HepG2 (cell line): ENCODE results near the gene ARHGEF12. TPM values are rescaled to one million over a fixed set of nuclear protein-coding genes. Genes with fewer than 3 reads are reported as not detected.

ENCODE experiments used
- AKAP8 ChIP-seq: sonication (generic); formaldehyde crosslinking; IDR thresholded peaks from 2 replicates; pipeline ENCODE4 v1.5.1; 2020; ENCODE audit warnings: mild to moderate bottlenecking, missing genetic modification reagents
- CCAR2 ChIP-seq: fragments of 200-400 bp; formaldehyde crosslinking; optimal IDR thresholded peaks from 2 replicates; pipeline ENCODE3; 2018; ENCODE audit warnings: low read depth, mild to moderate bottlenecking, low read length, moderate library complexity
- CEBPG ChIP-seq: IDR thresholded peaks from 2 replicates; pipeline ENCODE4 v1.6.1; 2016
- CERS6 ChIP-seq: sonication (generic); formaldehyde crosslinking; IDR thresholded peaks from 2 replicates; pipeline ENCODE4 v1.5.0; 2020; ENCODE audit warnings: missing genetic modification reagents
- DNMT3B ChIP-seq: conservative IDR thresholded peaks from 2 replicates; pipeline ENCODE4 v1.6.1; 2016; ENCODE audit warnings: missing biosample characterization, control low read depth
- HIC2 ChIP-seq: sonication (generic); formaldehyde crosslinking; IDR thresholded peaks from 2 replicates; pipeline ENCODE4 v1.9.0; 2022; ENCODE audit warnings: low read depth, missing genetic modification reagents
- MAFF ChIP-seq: IDR thresholded peaks from 2 replicates; pipeline ENCODE4 v1.6.1; 2011; ENCODE audit warnings: low read depth, low read length, improper control_type of control experiment
- MEF2D ChIP-seq: sonication (generic); formaldehyde crosslinking; IDR thresholded peaks from 2 replicates; pipeline ENCODE4 v1.5.1; 2020; ENCODE audit warnings: mild to moderate bottlenecking, missing genetic modification reagents
- MXD3 ChIP-seq: IDR thresholded peaks from 2 replicates; pipeline ENCODE4 v1.6.1; 2016; ENCODE audit warnings: mild to moderate bottlenecking, missing biosample characterization, missing genetic modification reagents
- NCOA2 ChIP-seq: sonication (generic); formaldehyde crosslinking; IDR thresholded peaks from 2 replicates; pipeline ENCODE4 v1.8.0; 2022; ENCODE audit warnings: inconsistent platforms
- NCOA5 ChIP-seq: sonication (generic); formaldehyde crosslinking; IDR thresholded peaks from 2 replicates; pipeline ENCODE4 v1.4.0; 2020; ENCODE audit warnings: missing genetic modification reagents
- PHF5A ChIP-seq: IDR thresholded peaks from one replicate; pipeline ENCODE4 v1.6.1; 2018; ENCODE audit warnings: low read depth, missing genetic modification reagents; ENCODE audit not compliant: unreplicated experiment
- POGZ ChIP-seq: sonication (generic); formaldehyde crosslinking; IDR thresholded peaks from 2 replicates; pipeline ENCODE4 v1.4.0; 2020; ENCODE audit warnings: mild to moderate bottlenecking, missing genetic modification reagents
- POLR2G ChIP-seq: fragments of 200-400 bp; formaldehyde crosslinking; IDR thresholded peaks from 2 replicates; pipeline ENCODE4 v1.6.1; 2018; ENCODE audit warnings: mild to moderate bottlenecking, low read depth, low read length, moderate library complexity
- PRMT3 ChIP-seq: sonication (generic); formaldehyde crosslinking; IDR thresholded peaks from 2 replicates; pipeline ENCODE4 v1.8.1; 2022; ENCODE audit warnings: low read depth, mild to moderate bottlenecking, moderate library complexity, missing genetic modification reagents, borderline replicate concordance
- SAP130 ChIP-seq: IDR thresholded peaks from 2 replicates; pipeline ENCODE4 v1.6.1; 2016; ENCODE audit warnings: low read depth
- SOX13 ChIP-seq, 3 experiments: fragments of 450-650 bp in 1 of 3; sonication (generic) in 1 of 3; formaldehyde crosslinking in 1 of 3; IDR thresholded peaks in 2 of 3; conservative IDR thresholded peaks in 1 of 3; 2 replicates each; pipeline versions ENCODE4 v1.5.0 to v1.6.1; 2016 to 2020; ENCODE audit warnings: antibody characterized with exemption in 1 of 3, mild to moderate bottlenecking in 1 of 3, missing compliant biosample characterization in 1 of 3, missing genetic modification reagents in 1 of 3, moderate library complexity in 1 of 3
- TEAD3 ChIP-seq: optimal IDR thresholded peaks from 2 replicates; pipeline ENCODE3; 2016; ENCODE audit warnings: borderline replicate concordance
- TOE1 ChIP-seq: sonication (generic); formaldehyde crosslinking; IDR thresholded peaks from 2 replicates; pipeline ENCODE4 v1.4.0; 2020; ENCODE audit warnings: mild to moderate bottlenecking, missing genetic modification reagents
- ZBTB49 ChIP-seq: sonication (generic); formaldehyde crosslinking; IDR thresholded peaks from 2 replicates; pipeline ENCODE4 v1.4.0; 2020; ENCODE audit warnings: missing genetic modification reagents, borderline replicate concordance
- ZC3H4 ChIP-seq: sonication (generic); formaldehyde crosslinking; IDR thresholded peaks from 2 replicates; pipeline ENCODE4 v1.4.0; 2020; ENCODE audit warnings: missing genetic modification reagents, borderline replicate concordance
- ZFP41 ChIP-seq: sonication (generic); formaldehyde crosslinking; IDR thresholded peaks from 2 replicates; pipeline ENCODE4 v1.4.0; 2020; ENCODE audit warnings: mild to moderate bottlenecking, missing genetic modification reagents, borderline replicate concordance
- ZNF331 ChIP-seq: sonication (generic); formaldehyde crosslinking; IDR thresholded peaks from 2 replicates; pipeline ENCODE4 v1.4.0; 2020; ENCODE audit warnings: missing genetic modification reagents
- ZNF350 ChIP-seq: sonication (generic); formaldehyde crosslinking; IDR thresholded peaks from 2 replicates; pipeline ENCODE4 v1.4.0; 2020; ENCODE audit warnings: mild to moderate bottlenecking, low read depth, missing genetic modification reagents, borderline replicate concordance
- ZNF468 ChIP-seq: sonication (generic); formaldehyde crosslinking; IDR thresholded peaks from 2 replicates; pipeline ENCODE4 v1.8.0; 2022; ENCODE audit warnings: mild to moderate bottlenecking, moderate library complexity, missing genetic modification reagents
- ZSCAN30 ChIP-seq: sonication (generic); formaldehyde crosslinking; IDR thresholded peaks from 2 replicates; pipeline ENCODE4 v1.5.0; 2020; ENCODE audit warnings: mild to moderate bottlenecking, missing genetic modification reagents
- polyA plus RNA-seq, 8 experiments: library from polyadenylated mRNA; depleted of rRNA in 3 of 8; stranded (reverse) in 7 of 8; unstranded in 1 of 8; fragments of >200 nt; fragmentation: Illumina TruSeq in 4 of 8; extraction: Trizol in 4 of 8; gene quantifications; 2 replicates each; pipeline versions ENCODE4 v1.2.1 to v1.2.3, GENCODE V29; 2011 to 2016; ENCODE audit warnings: low read depth in 4 of 8, missing spikeins in 1 of 8, mixed read lengths in 1 of 8; ENCODE audit not compliant: insufficient read depth in 1 of 8
- total RNA-seq, 5 experiments: library from RNA; depleted of rRNA; stranded (reverse); fragments of >200 nt; fragmentation: Illumina TruSeq; extraction: Trizol; gene quantifications; 2 replicates each; pipeline ENCODE4 v1.2.3, GENCODE V29; 2016; ENCODE audit warnings: low read depth in 1 of 5

Gene ARHGEF12
- total and polyA plus RNA-seq, 2 of the 13 experiments (the other 11 are each of a cell fraction or from before 2014, with no cell fraction given): 17.9 to 54.4 TPM

GRCh38 chr11:120391292-120391691 lies 55.1 kb downstream of the ARHGEF12 start (continued):
- TF ChIP-seq ZNF331 (CRISPR knock-in tag) (peak; percentile 48; the same call in 1 of the 2 replicates), DNMT3B (CRISPR knock-in tag) (no peak), AKAP8 (CRISPR knock-in tag) (no peak), TOE1 (CRISPR knock-in tag) (no peak), SOX13 (IDR thresholded peaks at IDR 0.05) (no peak), SOX13 (CRISPR knock-in tag; conservative IDR thresholded peaks at IDR 0.05 in 1 of 2, IDR thresholded peaks at IDR 0.05 in 1 of 2) (peak in 1 of 2 experiments; percentile 51; a peak in 2 of 4 replicates), ZNF350 (CRISPR knock-in tag) (no peak), ZNF468 (CRISPR knock-in tag) (no peak), NCOA2 (CRISPR knock-in tag) (peak; percentile 36; the same call in 1 of the 2 replicates), ZSCAN30 (no peak), MAFF (peak; percentile 48), ZC3H4 (no peak), SAP130 (CRISPR knock-in tag) (peak; percentile 40), MXD3 (no peak), NCOA5 (no peak), HIC2 (CRISPR knock-in tag) (no peak), POGZ (CRISPR knock-in tag) (peak; percentile 66), POLR2G (peak; percentile 60), ZBTB49 (CRISPR knock-in tag) (no peak), ZFP41 (CRISPR knock-in tag) (no peak), CEBPG (peak; percentile 6; the same call in 1 of the 2 replicates), MEF2D (CRISPR knock-in tag) (no peak), CCAR2 (no peak), CERS6 (CRISPR knock-in tag) (no peak), TEAD3 (CRISPR knock-in tag) (peak; percentile 41), PHF5A (CRISPR knock-in tag) (no peak), PRMT3 (CRISPR knock-in tag) (no peak)
